GM18861 (cell line): Measurements from ENCODE around the gene CXCR6.

Source experiments
- ATAC-seq: cut with Tn5 transposase; IDR thresholded peaks from one replicate; pipeline ENCODE4 v1.9.1; 2021; ENCODE audit not compliant: unreplicated experiment

CXCR6 gene

DNA sequence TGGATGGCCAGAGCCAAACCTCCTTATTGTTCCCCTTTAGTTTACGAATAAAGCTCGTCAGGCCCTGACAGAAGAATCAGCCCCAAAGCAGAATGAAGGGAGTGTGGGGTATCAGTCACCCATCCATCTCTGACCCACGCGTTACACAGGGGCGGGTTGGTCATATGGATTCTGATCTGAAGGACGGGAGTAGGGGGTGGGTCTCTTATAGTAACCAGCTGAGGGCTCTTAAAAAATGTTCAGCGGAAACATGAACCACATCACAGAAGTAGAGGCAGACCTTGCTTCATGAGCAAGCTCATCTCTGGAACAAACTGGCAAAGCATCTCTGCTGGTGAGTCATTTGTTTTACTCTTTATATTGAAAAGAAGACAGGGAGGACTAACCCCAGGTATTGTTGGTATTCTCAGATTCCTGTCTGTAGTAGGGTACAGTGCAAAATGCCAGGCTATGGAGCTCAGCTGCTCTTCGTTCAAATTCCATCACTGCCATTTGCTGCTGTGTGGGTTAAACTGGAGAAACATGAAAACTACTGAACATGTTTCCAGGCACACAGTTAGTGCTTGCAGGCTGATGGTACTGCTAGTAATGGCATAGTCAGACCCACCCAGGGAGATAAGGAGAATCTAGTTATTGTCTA is at the start of gene CXCR6:
TSS of gene CXCR6 (plus strand) at position 258 of the 640 bp plus-strand sequence. CDS start 3,018 bp downstream, outside the sequence.
- ATAC-seq, result no peak

DNA sequence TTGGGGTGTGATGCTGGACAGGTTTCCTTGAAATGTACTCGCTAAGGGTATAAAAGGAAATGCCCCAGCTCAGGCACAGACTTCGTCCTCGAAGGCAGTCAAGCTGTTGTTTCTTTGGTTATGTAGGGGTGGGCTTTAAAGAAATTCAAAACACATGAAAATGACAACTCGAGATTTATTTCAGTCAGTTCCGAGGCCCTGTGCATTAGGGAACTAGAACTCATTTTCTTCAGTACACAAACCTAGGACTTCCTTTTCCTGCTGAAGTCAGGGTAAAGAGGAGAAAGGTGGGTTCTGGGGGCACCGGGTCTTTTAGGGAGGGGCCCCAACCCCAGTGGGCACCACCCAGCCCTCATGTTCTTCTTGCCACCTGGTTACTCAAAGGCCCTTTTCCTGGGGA is 49.2 kb upstream of the CXCR6 start:
- no peak for ATAC-seq

DNA sequence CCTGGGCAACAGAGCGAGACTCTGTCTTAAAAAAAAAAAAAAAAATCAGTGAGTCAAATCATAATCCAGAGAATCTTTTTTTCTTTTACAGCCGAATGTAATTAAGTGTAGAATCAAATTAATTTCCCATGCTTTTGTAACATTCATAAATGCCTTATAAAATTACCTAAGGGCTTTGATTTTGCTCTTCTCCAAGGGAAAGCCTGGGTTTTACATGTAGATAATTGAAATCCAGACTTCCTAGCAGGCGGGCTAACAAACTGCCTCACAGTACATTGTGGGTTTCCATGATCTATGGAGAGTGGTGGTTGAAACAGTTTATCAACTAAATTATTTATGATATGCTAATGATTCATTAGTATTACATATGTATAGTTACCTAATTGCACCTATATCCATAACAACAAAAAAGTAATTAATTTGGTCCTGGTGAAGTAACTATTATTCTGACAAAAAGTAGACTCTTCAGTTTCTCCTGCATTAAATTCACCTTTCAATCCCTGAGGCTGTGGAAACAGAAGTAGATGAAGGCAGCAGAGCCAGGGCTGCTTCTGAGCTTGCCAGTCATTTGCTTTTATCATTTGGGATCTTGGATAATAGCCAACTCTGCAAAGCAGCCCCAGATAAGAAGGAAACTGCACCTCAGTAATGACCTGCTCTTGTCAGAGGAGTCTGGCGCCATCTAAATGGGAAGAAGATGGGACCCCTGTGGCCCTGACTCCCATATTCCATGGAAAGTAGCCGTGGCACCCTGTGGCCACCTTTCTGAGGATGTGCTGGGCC is 47.4 kb upstream of the CXCR6 start:
- no peak for ATAC-seq

DNA sequence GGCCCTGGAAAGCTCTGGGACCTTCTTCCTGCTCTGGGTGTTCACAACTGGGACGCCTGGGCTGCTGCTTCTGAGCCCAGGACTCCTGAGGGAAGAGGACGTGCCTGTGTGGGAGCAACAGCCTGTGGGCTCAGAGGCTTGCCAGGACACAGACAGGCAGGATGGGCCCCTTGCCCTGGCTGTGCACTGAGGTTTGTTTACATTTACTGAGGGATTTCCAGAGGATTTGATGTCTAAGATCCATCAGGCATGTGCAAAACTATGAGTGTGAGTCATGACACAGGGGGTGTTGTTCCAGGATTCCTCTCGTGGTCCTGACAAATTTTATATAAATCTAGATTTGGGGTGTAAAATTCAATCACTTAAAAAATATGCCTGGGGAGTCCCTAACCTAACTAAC is 46.3 kb upstream of the CXCR6 start:
- ATAC-seq, result no peak

DNA sequence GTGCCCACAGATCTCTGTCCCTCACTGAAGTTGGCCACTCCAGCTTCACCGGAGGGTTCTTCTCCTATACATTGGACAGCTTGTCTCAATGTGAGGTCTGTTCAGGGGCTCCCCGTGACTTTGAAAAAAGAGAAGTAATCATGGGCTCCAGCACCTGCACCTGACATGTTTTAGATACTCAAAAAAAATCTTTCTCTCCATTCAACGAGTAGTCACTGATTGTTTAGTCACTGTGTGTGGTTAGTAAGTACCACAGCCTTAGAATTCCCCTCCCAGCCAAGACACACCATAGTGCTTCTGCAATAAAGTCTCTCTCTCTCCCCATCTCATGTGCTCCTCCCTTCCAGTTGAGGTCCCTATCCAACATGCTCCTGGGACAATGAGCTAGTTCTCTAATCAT is 38.3 kb upstream of the CXCR6 start:
- no peak for ATAC-seq

DNA sequence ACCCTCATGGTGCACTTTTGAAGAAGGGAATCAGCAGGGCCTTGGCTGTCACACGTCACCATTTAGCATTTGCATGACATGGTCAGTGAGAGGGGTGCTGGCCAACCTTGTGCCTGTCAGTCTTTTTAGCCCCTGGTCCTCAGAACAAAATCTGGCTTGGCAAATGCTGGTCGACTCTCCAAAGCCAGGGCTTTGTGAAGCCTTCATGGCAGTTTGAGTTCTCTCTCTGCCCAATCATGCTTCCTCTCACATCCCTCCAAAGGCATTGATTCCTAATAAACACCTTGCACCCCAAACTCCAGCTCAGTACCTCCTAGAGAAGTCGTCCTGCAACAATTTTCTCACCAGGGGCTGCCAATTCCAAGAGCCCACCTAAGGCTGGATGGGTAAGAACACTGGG is 37.5 kb upstream of the CXCR6 start:
- no peak for ATAC-seq

DNA sequence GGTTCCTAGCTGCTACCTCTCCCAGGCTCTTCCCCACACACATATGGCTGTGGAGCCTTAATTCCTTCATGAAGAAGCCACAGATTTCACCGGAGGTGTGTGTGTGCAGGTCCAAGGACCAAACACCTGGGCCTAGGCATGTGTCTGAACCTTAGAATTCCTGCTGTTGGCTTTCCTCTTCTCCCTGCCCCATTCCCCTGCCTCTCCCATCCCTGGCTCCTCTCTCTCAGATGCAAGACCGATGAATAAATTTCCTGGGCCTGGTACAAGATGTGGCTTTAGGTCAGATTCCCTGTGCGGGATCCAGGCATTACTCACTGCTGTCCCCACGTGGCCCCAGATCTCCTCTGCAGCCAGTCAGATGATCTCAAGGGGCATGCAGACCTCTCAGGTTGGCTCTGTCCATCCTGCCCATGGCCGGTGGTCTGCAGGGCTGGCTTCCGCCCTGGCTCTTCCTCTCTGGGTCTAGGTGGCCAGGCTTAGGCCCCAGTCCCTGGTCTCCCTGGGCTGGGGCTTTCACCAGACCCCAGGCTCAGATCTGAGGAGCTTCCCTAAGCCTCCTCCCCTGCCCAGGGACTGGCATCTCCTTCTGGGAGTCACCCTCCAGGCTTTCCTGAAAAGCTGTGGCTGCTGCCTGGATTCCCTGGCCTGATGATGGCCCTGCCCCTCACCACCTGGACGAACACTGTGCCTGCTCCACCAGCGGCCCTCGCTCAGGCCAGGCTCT is 36.4 kb upstream of the CXCR6 start:
- ATAC-seq, result no peak

DNA sequence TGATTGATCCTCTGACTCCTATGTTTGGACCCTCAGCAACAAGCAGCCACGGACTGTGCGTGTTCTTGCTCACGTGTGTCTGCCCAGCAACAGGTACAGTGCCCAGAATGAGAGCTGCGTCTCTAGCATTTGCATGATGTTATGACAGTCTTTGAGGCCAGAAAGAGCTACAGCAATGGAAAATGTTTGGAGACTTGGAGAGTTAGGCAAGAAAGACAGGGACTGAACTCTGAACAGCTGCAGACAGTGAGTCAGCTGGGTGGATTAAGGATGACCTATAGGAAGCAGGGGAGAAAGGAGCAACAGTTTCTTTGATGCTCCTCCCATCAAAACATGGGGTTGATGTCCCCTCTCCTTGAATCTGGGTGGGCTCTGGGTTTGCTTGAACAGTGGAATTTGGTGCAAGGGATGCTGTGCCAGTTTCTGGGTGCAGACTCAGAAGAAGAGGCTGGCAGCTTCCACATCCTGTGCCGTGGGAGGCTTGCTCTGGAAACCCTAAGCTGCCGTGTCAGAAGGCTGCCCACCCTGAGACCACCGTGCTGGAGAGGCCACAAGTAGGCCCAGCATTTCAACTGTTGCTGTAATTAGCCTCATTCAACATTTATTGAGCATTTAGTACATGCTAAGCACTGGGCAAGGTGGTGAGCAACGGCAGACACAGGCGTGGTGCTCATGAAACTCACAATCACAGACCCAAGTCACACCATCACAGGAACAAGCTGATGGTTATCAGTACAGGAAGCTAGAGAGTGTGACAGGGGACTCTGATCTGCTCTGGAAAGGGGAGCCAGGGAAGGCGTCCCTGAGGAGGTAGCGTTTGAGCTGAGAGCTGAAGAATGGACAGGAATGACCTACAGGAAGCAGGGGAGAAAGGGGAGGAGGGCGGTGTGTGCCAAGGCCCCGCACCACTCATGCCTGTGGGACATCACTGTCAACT is 35.2 kb upstream of the CXCR6 start:
- no peak for ATAC-seq

DNA sequence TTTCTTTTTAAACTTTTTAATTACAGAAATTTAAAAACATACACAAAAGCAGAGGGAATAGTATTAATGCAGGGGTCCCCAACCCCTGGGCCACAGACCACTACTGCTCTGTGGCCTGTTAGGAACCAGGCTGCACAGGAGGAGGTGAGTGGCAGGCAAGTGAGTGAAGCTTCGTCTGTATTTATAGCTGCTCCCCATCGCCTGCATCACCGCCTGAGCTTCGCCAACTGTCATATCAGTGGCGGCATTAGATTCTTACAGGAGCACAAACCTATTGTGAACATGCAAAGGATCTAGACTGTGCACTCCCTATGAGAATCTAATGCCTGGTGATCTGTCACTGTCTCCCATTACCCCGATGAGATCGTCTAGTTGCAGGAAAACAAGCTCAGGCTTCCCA is 34.5 kb upstream of the CXCR6 start:
- no peak for ATAC-seq

DNA sequence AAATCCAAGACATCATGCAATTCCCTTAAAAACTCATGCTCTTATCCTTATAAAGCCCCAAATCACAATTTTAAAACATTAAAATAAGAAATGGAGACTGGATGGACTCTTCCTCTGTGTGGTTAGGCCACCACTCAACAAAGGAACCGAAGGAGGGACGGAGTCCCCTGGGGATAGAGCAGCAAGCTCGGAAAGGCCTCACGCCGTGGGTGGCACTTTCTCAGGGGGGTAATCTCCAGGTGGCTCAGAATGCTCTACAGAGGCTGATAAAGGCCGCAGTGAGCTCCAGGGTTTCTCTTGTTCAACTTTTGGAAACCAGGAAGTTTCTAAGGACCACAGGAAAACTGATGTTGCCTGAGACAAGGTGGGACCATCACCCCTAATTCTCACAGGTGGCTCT is 33.7 kb upstream of the CXCR6 start:
- ATAC-seq, result no peak

DNA sequence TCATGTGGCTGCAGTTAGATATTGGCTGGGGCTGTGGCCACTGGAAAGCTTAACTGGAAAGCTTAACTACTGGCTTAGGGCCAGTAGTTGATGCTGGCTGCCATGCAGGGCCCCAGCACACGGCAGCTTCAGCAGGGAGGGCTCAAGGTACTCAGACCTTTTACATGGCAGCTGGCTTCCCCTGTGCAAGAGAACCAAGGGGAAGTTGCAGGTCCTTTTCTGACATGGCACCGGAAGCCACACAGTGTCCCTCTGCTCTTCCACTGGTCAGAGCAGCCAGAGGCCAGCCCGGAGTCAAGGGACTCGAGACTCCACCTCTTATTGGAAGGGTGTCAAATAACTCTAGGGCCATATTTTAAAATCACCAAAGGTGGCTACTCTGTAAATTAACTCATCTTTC is 32.4 kb upstream of the CXCR6 start:
- no peak for ATAC-seq

DNA sequence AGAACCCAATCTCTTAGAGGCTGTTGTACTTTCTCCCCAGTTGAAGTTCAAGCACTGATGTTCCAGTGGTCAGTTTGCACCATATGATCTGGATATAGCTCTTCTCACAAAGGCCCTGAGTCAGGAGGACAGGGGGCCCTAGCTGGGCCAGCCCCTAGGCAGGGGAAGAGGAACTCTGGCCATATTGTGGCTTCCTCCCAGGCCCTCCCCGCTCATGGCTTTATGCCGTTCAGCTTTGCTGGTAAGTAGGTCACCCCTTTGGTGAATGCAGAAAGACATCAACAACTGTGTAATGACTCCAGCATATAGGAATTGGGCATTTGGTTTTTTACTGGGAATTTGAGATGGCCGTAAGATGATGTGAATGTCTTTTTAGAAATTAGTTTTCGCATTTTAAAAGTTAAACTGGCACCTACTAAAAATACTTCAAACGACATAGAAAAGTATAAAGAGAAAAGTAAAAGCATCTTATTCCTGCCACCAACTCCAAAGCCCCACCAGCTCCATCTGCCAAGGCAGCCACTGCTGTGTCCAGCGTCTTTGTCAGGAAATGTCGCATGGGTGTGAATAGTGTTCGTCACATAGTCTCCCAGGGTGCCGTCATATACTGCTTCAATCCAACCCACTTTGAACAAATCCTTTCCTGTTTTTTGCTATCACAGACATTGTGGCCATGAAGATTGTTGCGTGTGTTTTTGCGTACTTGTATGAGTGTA is 31.6 kb upstream of the CXCR6 start:
- no peak for ATAC-seq

DNA sequence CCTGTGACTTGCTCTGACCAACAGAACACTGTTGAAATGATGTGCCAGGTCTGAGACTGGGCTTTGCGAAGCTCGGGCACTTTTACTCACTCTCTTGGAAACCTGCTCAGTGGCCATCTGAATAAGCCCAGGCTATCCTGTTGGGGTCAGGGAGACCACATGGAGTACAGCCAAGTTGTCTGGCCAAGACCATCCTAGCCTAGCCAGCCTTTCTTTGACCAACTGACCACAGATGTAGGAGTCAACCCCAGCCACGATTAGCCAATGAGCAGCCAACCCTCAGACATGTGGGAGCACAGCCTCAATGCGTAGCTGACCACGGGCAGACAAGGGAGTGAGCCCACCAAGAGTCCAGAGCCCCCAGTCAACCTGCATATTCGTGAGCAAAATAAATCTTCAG is 30.8 kb upstream of the CXCR6 start:
- ATAC-seq, result no peak

DNA sequence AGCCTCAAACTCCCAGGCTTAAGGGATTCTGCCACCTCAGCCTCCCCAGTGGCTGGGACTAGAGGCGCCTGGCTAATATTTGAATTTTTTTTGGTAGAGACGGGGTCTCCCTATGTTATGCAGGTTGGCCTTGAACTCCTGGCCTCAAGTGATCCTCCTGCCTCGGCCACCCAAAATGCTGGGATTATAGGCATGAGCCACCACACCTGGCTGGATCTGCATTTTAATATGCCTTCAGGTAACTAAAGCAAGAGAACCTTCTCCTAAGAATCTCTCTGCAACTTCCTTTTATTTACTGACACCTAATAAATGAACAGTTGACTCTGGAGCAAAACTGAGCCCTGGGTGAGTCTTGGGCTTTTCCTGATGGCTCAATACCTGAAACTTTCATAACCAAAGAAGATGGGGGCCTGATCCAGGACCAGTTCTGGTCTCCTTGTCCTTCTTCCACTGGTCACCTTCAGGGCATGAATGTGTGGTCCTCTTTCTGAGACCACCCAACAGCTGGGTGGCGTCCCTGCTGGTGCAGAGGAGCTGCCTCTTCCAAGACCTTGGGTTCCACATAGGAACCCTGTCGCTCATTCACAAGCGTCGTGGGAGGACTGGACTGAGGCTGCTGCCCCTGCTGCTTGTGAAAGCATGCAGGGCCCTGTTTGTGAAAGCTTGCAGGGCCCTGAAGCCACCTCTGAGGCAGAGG is 28.8 kb upstream of the CXCR6 start:
- ATAC-seq, result no peak

DNA sequence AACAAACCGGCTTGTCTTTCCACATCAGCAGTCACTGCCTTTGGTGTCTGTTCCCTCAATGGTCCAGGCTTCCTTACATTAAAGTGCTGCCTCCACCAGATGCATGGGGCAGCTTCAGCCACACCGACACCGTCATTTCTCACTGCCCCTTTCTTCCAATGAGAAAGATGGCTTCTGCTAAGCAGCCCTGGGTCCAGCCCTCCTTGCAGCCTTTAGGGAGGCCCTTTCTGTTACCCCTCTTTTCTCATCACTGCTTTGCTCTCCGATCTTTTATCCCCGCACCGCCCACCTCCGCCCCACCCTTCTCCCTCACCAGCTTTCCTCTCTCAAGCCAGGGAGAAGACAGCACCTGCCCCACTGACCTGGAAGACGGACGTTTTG is 28.2 kb upstream of the CXCR6 start:
- no peak for ATAC-seq

DNA sequence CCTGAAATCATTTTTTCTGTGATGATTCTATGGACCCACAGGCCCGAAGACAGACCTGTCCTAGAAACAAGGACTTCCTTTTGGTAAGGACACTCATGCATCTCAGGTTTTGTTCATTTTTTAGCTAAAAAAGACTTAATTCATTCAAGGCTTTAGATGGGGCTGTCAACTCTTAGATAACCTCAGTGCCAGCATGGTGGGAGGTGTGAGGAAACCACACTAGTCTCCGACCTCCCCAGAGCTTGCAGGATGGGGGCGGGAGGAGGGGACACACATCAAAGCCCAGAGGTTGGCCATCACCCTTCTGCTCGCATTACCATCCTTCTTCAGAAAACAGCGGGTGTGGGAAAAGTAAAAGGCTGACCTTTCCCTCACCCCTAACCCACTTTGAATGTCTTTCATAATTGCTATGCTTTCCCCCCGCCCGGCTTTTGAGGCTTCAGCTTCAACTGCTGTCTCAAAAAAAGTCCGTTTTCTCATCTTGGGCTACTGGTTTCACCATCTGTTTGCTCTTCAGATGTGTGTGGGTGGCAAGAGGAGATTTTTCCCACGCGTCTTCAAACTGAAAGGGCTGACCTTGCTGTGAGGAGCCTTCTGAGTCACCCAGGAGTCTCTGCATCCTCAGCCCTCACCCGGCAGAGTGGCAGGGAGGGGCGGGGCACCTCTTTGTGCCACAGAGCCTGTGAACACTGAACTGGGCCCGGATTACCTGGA is 27.6 kb upstream of the CXCR6 start:
- peak; percentile 88 for ATAC-seq

DNA sequence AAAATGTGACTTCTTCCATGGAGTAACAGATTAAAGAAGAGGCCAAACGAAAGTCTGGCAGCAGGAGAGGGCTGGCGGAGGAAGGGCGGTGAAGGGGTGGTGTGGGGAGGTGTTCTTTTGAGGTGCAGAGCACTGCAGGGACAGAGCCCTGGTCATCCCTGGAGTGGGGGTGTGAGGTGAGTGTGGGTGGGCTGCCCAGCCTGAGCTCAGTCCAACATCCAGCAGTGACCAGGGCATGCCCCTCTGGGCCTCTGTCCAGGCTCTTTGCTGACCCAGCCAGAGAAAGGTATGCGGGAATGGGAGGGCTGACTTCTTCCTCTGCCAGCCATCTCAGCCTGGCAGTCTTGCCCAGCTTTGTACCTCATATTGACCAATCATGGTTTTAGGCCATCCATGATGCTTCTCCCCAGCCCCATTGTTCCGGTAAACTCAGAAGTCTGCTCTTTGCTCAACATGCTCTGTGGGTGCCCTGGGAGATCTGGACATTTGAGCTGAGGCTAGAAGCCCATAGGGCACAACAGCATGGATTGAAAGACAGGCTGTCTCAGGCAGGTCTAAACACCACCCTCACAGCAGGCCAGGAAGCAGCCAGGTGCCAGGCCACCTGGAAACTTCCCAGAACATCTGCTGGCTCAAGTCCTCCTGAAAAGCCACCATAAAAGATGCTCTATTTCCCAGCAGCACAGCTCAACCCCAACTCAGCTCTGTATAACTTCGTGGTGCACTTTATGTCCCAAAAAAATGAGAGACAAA is 25.9 kb upstream of the CXCR6 start:
- ATAC-seq, result no peak
